HG03442 (cell line): ENCODE results near the gene EIF5.
"Not testable (repeated sequence)": the region's sequence is repeated elsewhere in the genome, so short reads cannot be mapped to it uniquely, and the experiment has no call there.

Source experiments
- ATAC-seq: cut with Tn5 transposase; IDR thresholded peaks from one replicate; pipeline ENCODE4 v1.9.1; 2021; ENCODE audit warnings: mild to moderate bottlenecking, moderate library complexity; ENCODE audit not compliant: unreplicated experiment

Gene EIF5

DNA sequence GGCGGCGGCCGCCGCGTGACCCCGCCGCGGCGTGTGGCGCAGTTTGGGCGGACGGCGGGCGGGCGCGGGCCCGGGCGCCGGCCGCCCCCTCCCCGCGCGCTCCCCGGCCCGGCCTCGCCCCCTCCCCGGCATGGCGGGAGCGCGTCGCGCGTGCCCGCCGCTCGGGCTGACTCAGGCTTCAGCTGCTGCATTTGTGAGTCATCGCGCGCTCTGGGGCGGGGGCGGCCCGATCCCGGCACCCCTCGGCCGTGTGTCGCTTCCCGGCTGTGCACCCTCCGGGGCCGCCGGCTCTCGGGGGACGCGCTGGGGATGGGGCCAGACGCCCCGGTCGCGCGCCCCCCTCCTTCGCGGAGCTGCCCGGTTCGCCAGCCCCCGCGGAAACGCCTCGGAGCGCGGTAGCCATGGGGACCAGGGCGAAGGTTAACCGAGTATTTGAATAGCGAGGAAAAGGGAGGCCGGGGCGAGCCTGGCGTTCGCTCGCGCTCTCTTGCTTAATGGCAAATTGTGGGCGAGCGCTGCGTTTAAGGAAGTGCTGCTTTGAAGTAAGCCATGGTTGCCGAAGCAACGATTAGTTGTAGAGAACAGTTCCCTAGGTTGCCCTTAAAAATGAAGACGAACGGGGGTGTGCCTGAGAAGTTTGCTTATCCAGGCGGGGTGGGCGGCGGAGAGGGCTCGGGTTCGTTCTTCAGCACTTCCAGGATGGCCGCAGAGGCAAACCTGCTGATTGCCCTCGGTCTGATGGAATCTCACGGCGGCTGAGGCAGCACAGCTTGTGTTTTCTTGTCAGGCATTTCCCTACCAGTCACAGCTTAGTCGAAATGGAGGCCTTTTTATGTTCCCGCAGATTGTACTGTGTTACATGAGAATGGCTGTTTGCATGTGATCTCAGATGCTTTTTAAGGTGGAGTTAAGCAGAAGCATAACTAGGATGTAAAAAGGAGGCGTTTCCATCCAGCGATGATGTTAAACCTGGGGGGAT, 896 bp downstream of the EIF5 start:
- peak; percentile 27 for ATAC-seq

- ATAC-seq, result no peak
Measured at GRCh38 chr14:103336191-103336590, 2.2 kb downstream of the EIF5 start.

GRCh38 chr14:103337794-103338193, 3.8 kb downstream of the EIF5 start:
- no peak for ATAC-seq

DNA sequence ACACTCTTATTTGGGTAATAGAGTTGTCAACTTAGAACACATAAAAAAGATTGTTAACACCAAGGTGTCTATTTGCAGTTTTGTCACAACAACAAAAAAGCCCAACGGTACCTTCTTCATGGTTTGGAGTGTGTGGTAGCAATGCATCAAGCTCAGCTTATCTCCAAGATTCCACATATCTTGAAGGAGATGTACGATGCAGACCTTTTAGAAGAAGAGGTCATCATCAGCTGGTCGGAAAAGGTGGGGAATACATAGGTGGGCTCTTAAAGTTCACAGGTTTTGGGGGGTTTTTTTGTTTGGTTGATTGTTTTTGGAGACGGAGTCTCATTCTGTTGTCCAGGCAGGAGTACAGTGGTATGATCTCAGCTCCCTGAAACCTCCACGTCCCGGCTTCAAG, 5.5 kb downstream of the EIF5 start:
- ATAC-seq, result no peak

DNA sequence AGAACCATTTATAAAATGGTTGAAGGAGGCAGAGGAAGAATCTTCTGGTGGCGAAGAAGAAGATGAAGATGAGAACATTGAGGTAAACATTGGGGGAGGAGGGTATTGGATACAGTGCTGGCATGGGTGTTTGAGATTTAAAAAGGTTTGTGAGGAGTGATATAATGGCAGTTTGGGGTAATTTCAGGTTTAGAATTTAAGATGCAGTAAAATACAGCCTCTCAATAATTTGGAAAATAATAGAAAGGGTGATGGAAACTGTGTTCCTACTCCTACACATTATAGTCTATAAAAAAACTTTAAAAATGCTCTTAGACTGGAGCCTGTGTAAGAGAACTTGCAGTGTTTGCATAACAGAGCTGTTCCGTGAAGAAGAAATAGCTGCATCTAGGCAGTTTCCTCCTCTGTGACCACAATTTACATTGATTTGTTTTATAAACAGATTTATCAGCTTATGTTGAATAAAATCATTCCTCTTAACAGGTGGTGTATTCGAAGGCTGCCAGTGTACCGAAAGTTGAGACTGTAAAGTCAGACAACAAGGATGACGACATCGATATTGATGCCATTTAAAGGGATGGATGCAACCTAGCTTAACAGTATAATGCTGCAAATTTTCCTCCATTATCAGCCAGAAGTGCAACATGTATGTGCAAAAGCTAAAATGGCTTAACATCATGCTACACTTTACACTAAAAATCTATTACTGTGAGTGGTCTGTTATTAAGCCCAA, 6.6 kb downstream of the EIF5 start:
- ATAC-seq, result no peak

- no peak for ATAC-seq
Measured at GRCh38 chr14:103341250-103342129, 7.5 kb downstream of the EIF5 start.

DNA sequence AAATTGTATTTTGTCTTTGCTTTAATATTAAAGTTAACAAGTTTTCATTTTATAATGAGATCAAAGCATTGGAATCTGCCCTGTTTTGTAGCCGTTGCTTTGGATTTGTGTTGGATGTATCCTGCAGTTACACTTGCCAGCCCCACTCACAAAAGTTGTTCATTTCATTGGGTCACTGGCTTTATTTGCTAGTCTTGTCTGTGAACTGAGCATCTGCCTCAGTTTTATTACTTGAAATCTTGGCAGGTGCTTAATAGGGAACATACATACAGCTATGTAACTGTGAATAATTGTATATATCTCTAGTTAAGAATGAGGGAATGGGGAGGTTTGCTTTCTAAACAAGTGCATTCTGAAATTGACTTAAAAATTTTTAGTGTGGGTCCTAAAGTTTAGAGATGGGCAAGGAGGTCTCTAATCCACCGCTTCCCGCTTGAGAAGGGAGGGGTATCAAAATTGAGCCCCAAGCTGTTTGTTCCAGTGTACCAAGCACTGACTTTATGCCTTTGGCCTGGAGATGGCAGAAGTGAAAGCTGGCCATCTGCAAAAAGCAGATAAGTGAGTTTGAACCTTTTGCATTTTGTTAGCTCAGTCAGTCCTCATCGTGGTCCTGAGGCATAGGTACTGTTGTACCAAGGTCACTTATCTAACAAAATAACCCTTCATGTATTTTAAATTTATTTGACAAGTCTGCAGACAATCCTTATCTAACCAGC, 9.3 kb downstream of the EIF5 start:
- ATAC-seq, result no peak

- ATAC-seq, result no peak
Measured at GRCh38 chr14:103343905-103344797, 10.1 kb downstream of the EIF5 start.

DNA sequence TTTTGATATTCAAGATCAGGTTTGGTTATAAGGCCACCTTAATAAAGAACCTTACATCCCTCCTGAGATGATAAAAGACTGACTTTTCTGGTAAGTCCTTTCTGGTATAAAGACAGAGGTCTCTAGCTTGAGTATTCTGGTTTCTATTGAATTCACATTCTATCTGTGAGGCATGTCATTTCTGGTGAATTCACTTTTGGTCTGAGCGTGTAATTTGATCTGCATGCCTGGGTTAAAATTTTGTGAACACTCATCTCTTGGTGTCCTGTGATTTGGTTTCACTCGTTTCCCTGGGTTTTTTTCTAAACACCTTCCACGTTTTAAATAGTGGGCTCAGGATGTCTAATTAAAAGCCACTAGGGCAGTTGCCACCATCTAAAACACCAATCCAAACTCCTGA, 12.2 kb downstream of the EIF5 start:
- ATAC-seq, result no peak

DNA sequence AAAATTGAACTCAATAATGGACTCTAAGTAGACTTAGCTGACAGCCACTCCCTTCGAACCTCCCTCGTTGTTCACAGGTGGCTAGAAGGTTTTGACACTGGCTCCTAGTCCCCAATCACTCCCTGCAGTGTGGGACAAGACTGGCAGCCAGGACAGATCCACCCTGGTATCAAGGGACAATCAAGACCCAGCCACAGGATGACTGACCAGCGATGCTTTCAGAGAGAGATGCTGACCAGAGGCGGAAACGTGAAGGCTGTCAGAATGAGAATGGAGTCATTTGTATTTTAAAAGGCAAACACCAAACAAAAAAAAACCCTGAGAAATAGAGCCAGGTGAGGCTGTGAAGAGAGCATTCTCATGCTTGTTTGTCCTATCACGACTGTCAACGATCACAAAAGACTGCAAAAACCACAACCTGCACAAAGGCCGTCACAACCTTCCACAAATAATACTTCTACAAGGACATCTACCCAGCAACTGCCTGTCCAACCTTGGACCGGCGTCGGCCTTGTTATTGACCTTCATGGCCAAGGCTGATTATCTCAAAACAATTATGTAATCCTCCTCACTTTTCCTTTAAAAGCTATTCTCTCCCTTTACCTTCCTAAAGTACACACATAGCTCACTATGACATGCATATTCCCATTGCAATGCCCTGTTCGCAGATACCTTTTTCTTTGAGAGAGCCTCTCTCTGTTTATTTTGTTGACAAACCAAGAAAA, 13.2 kb downstream of the EIF5 start:
- ATAC-seq, result no peak

DNA sequence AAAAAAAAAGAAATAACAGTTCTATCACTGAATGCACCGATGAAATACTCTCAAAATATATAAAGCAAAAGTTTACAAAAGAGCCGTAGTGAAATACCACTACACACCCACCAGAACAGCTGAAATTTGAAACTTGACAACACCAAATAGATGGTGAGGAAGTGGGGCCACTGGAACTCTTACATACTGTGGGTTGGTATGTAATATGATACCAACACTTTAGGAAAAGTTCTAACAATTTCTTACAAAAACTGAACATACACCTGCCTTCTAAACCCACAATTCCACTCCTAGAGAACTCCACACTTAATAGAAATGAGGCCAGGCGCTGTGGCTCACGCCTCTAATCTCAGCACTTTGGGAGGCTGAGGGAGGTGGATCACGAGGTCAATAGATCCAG, 14.1 kb downstream of the EIF5 start:
- no peak for ATAC-seq

DNA sequence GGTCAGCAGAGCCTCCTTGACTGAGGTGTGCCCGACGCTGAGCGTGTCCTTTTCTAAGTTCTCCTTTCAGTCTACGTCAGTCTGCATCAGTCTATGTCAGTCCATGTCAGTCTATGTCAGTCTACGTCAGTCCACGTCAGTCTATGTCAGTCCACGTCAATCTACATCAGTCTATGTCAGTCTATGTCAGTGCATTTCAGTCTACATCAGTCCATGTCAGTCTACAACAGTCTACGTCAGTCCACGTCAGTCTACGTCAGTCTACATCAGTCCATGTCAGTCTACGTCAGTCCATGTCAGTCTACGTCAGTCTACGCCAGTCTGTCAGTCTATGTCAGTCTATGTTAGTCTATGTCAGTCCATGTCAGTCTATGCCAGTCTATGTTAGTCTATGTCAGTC, 15.9 kb downstream of the EIF5 start:
- ATAC-seq, result no peak

DNA sequence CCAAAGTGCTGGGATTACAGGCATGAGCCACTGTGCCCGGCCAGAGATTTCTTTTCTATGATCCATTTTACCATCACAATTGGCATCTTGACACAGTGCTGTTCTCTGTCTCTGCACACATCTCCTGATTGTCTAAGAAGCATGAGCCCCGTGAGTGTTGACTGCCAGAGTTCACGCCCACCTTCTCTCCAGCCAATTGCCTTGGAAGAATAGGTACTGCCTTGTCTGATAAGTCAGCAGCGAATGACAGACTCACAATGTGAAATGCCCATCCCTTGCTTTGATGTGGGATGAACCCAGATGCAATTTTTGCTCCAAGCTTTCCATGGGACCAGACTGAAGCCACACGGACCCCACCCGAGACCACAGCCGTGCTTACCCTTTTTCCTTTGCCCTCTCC, 19.3 kb downstream of the EIF5 start:
- ATAC-seq, result no peak

- no peak for ATAC-seq
Measured at GRCh38 chr14:103354141-103354540, 20.1 kb downstream of the EIF5 start.

GRCh38 chr14:103356024-103356682, 22.1 kb downstream of the EIF5 start:
- ATAC-seq, result no peak

DNA sequence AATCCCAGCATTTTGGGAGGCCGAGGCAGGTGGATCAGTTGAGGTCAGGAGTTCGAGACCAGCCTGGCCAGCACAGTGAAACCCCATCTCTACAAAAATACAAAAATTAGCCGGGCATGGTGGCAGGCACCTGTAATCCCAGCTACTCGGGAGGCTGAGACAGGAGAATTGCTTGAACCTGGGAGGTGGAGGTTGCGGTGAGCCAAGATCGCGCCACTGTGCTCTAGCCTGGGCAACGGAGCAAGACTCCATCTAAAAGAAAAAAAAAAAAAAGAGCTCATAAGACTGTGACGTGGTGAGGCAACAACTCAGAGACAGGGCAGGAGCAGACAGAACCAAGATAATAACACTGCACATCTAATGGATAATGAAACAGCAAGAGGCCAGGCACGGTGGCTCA, 23.5 kb downstream of the EIF5 start:
- not testable (repeated sequence) for ATAC-seq

DNA sequence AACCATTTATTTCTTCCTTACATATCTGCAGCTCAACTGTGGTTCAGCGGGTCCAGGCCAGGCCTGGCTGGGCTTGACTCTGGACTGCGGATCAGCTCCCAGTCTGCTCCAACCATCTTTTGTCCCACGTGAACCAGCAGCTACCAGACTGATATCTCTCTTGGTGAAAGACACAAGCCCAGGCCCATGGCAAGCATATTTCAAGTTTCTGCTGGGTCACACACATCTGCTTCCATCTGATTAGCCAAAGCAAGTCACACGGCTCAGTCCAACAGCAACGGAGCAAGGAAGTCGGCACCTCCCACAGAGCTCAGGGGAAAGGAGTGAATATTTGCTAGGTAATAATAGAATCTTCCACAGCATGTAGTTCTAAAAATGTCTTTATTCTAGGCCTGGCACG, 26.5 kb downstream of the EIF5 start:
- ATAC-seq, result no peak

DNA sequence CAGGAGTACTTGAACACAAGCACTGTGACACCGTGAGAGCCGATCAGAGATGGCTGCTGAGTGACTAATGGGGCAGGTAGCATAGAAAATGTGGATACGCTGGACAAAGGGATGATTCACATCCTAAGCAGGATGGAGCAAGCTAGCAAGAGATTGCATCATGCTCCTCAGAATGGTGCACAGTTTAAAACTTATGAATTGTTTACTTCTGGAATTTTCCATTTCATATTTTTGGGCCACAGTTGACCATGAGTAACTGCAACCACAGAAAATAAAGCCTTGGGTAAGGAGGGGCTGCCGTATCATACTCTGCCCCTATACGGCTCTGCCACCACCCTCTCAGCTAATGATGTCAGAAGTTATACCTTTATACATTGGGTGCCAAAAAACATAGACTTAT, 27.8 kb downstream of the EIF5 start:
- no peak for ATAC-seq
